Fibroblast of skin of left quadriceps (primary cell): Measurements from ENCODE around the gene TRMT61A.

Experiments used
- DNase-seq, 2 experiments: peaks; one replicate each; pipeline ENCODE4 v3.0.0-alpha.2; 2013; ENCODE audit warnings: low read depth in 2 of 2

TRMT61A gene

DNA sequence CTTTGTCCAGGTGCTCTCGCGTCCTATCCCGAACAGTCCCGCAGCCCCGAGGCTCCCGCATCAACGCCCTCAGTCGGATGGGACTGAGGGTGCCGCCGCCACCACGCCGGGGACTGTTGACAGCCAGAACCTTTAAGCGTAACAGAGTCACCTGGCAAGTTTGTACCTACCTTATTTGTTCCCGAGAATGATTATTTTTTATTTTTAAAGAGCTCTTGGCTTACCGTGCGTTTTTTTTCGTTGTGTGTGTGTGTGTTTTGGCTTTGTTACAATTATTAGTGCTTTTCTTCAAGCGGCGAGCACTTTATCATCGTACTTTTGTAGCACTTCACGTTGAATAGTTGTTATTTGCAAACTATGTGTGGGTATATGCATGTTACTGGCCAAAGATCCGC, 34.2 kb downstream of the TRMT61A start:
- DNase-seq = no peak

DNA sequence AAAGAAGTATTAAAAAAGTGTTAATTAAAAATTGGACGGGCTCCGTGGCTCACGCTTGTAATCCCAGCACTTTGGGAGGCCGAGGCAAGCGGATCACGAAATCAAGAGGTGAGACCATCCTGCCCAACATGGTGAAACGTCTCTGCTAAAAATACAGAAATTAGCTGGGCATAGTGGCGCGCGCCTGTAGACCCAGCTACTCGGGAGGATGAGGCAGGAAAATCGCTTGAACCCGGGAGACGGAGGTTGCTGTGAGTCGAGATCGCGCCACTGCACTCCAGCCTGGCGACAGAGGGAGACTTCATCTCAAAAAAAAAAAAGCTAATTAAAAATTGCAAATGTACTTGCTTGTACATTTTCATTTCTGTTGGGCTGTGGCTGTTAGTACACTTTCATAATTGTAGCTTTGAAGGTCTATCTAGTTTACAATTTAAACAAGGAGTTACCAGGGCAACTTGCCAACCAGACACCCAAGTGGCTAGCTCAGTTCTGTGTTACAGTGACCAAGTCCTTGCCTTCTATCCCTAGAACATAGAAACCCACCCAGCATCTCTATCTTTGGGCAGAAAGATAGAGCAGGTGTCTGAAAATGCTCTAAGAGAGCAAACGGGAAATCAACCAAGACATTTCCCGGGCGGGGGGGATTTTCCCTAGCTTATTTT, 35.0 kb downstream of the TRMT61A start:
- DNase-seq = no peak

DNA sequence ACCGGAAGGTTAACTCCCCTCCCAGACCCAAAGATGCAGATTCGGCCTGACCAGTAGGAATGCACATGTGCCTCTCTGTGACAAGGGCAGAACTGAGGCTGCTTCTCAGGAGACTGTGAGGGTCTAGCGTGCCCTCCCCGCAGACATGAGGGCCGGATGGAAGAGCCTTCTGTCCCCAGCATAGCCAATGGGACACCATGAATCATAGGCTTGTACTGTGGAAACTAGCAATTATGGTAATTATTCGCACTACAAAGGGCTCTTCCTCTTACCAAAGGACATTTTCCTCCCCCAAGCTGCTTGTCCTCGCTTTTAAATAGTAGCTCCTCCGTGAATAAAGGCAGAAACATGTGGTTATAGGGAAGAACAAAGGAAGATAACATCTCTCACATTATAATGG, 40.0 kb downstream of the TRMT61A start:
- no peak for DNase-seq

DNA sequence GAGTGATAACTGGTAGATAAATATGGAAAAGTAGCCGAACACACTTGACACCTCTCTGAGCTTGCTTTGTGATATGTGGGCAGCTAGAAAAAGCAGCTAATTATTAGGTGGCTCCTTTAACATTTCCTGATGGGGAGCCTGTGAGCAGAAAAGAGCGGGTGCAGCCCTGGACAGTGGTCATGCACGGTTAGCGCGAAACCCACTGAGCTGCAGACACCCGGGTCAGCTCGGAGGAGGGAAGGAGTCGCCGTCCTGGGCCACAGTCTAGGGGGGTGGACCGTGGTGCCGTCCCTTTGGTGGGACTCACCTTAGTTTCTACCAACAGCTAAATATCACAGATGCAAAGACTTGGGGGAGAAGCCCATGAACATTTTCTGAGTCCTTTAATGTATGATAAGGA, 40.4 kb downstream of the TRMT61A start:
- DNase-seq = no peak

- no peak for DNase-seq
Observed at GRCh38 chr14:103574104-103574503, 45.1 kb downstream of the TRMT61A start.

DNA sequence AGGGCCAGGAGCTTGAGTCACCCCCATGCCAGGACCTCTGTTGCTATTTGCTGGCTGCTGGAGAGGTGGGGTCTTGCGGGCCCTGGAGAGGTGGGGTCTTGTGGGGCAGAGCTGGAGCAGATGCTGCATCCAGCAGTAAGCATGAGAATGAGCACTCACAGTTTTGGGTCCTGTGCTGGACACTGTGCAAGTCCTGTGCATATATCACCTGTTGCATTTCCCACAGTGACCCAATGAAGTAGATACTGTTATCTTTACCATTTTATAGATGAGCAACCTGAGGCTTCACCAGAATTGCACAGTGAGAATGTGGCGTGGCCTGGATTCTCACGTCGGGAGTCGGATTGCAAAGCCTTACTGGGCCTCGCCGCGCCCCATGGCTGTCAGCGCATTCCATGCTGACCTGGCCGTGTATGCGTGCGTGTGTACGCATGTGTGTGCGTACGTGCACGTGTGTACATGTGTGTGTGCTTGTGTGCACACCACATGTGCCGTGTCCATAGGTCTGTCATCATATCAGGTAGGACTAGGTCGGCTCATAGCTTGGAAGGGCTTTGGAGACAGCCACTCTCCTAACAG, 45.8 kb downstream of the TRMT61A start:
- DNase-seq = no peak

DNA sequence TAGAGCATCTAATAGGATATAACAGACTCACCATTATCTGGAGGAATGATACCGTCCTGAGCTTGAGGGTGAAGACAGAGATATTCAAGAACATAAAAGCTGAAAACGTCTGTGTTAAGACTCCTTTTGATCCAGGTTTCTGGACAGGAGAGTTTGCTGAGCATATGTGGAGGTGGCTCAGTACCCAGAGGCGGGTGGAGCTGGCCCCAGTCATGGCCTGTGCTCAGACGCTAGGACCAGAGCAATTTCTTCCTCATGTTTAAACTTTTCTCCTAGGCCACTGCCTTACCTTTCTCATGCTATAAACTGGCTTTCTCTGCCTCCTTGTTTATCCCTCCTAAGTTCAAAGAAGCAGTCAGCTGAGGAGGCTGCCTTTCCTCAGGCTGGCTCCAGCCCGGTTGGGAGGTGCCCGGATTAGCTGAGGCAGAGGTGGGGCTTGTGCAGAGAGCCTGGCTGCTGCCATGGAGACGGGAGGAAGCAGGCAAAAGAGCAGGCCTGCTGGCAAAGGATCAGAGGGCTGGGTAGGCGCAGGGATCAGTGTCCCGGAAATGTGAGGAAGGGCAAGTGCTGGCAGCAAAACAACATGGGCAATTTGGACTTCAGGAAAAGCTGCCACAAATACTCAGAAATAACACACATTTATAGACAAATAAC, 47.5 kb downstream of the TRMT61A start:
- DNase-seq = no peak

- DNase-seq = no peak
Observed at GRCh38 chr14:103578401-103579075, 49.5 kb downstream of the TRMT61A start.

GRCh38 chr14:103581206-103581605, 52.2 kb downstream of the TRMT61A start:
- DNase-seq = no peak

- no peak for DNase-seq
Observed at GRCh38 chr14:103581954-103582703, 53.1 kb downstream of the TRMT61A start.

GRCh38 chr14:103584326-103584915, 55.4 kb downstream of the TRMT61A start:
- no peak for DNase-seq
